BLaER1 treated with 17β-estradiol and CSF1 and Interleukin-3, amounts not matched to agents 10 nM and 100 nM (cell line): ENCODE data around the gene DYNAP.
A peak's percentile ranks its signal among the peaks of the same experiment; 100 is the strongest.

ENCODE experiments used
- H3K27ac ChIP-seq, 11 experiments: shearing (Covaris generic); formaldehyde crosslinking; 2 replicates each; pipeline ENCODE4 v1.8.1; 2022
- H3K27me3 ChIP-seq, 11 experiments: shearing (Covaris generic); formaldehyde crosslinking; 2 replicates each; pipeline ENCODE4 v1.8.1; 2022
- H3K36me3 ChIP-seq, 11 experiments: shearing (Covaris generic); formaldehyde crosslinking; 2 replicates each; pipeline ENCODE4 v1.8.1; 2022
- H3K4me1 ChIP-seq, 10 experiments: shearing (Covaris generic); formaldehyde crosslinking; 2 replicates each; pipeline ENCODE4 v1.8.1; 2022
- H3K4me2 ChIP-seq, 11 experiments: shearing (Covaris generic); formaldehyde crosslinking; 2 replicates each; pipeline ENCODE4 v1.8.1; 2022
- H3K4me3 ChIP-seq, 10 experiments: shearing (Covaris generic); formaldehyde crosslinking; 2 replicates each; pipeline ENCODE4 v1.8.1; 2022
- H3K9ac ChIP-seq, 11 experiments: shearing (Covaris generic); formaldehyde crosslinking; 2 replicates each; pipeline ENCODE4 v1.8.1; 2022
- H3K9me3 ChIP-seq, 11 experiments: shearing (Covaris generic); formaldehyde crosslinking; replicated peaks in 1 of 11; 2 replicates each; pipeline ENCODE4 v1.8.1; 2022
- H4K20me1 ChIP-seq, 11 experiments: shearing (Covaris generic); formaldehyde crosslinking; 2 replicates each; pipeline ENCODE4 v1.8.1; 2022
- Cebpa-rat ChIP-seq, 11 experiments: shearing (Covaris generic); IDR thresholded peaks; 2 replicates each; pipeline ENCODE4 v1.8.1; 2022

Gene DYNAP

DNA sequence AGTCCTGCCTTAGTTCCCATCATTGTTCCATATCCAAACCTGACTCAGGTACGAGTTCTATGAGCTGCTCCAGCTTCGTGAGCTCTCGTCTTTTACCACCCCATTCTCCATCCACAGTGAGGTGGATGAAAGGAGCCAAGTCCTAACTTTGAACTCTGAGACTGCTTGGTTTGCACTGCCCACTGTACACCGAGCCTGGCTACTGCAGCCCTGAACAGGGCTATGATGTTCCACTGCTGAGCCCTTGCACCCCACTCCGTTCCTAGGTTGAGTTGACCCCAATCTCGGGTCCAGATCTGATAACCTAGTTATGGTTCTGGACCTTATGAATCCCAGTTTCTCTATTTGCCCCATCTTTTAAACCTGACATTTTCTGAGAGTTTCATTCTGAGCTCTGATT is 5.3 kb upstream of the DYNAP start:
- H3K4me3 ChIP-seq, result no peak overlapping the region
- no peaks in the 10 kb centered on the region for H3K36me3 ChIP-seq
- no peak overlapping the region for H3K4me2 ChIP-seq
- no peak overlapping the region for H3K27ac ChIP-seq
- no peaks in the 10 kb centered on the region; a peak in 1 of 22 replicates for H3K27me3 ChIP-seq
- no peaks in the 10 kb centered on the region for H3K9me3 ChIP-seq
- no peaks in the 10 kb centered on the region for H3K4me1 ChIP-seq
- H3K9ac ChIP-seq, result no peak overlapping the region
- no peak for TF ChIP-seq Cebpa-rat (IDR thresholded peaks at IDR 0.05)
- no peaks in the 10 kb centered on the region; a peak in 1 of 22 replicates for H4K20me1 ChIP-seq

DNA sequence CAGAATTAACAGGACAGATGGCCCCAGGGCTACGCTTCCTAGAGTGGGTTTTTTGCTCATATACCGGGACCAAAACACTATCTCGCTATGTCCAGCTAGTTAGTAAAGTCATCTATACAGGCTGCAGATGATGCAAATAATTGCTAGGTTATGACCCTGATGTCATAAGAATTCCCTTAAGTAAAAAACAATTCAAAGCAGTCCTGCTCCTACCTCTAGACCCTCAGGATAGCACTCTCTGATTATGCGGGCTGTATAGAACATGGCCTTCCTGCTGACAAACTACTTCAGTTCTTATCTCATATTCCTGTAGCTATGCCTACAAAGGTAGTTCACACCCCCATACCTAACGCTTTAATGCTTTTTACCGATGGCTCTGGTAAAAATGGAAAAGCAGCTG is 13.2 kb downstream of the DYNAP start:
- H3K36me3 ChIP-seq, result no peaks in the 10 kb centered on the region
- H3K9me3 ChIP-seq, result no peaks in the 10 kb centered on the region
- H3K4me1 ChIP-seq, result peaks cover 10 to 23% (median 16%) of the 10 kb centered on the region in 10 experiments; a peak in 19 of 20 replicates
- H3K27me3 ChIP-seq, result no peaks in the 10 kb centered on the region
- no peak overlapping the region for H3K4me2 ChIP-seq
- no peak overlapping the region for H3K9ac ChIP-seq
- no peaks in the 10 kb centered on the region for H4K20me1 ChIP-seq
- no peak for TF ChIP-seq Cebpa-rat (IDR thresholded peaks at IDR 0.05)
- no peak overlapping the region for H3K27ac ChIP-seq
- H3K4me3 ChIP-seq, result no peak overlapping the region

DNA sequence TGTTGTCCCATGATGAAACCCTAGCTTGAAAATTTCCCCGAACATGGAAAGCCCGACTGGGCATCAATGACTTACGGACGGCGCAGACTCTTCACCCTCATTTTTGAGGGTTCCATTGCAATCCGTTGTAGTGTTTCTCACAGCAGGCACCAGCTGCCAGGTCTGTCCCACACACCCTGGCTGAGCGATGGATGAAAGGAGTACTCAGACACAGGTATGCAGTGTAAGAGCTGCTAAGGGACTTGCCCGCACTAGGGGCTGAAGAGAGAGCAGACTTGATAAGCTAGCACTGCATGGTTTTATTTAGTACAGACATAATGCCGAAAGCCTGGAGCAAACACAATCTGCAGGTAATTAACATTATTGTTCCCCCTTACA is 15.8 kb downstream of the DYNAP start:
- H3K4me3 ChIP-seq, result no peak overlapping the region

DNA sequence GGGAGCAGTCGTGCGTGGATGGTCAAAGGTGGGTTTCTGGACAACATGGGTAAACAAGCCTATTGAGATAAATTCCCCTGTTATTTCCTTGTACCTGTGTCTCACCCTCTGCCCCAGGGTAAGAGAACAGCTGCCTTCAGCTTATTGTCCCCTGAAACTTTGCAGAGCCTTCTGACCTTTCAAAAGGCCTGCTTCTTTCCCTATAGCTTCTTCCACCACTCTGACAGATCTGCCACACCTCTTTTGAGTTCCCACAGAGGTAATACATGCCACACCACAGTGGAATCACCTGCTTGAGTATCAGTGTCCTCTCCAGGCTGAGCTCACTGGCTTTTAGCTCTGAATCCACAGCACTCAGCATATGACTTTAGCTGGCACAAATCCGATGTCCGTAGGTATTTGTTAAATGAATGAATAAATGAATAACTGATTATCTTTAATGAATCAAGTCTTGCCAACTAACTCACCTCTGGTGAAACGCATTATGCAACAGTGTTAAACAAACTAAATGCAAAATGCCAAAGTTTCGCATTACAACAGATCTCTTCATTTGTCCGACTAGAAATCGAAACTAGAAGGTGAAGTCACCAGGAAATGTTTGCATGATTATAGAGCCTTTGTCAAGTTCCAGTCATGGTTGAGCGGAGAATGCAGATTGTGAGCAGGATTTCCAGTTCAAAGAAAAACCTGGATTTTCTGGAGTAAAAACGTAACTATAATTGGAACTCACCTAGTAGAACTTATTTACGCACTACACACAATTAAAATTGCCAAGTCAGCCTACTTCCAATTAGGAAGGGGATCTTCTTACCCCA is 16.4 kb downstream of the DYNAP start:
- H3K9ac ChIP-seq, result no peak overlapping the region
- no peak overlapping the region for H3K4me3 ChIP-seq
- no peaks in the 10 kb centered on the region for H3K27me3 ChIP-seq
- H3K9me3 ChIP-seq, result no peaks in the 10 kb centered on the region
- peak in 2 of 11 experiments; percentile 14 to 71; a peak in 2 of 22 replicates for TF ChIP-seq Cebpa-rat (IDR thresholded peaks at IDR 0.05)
- no peaks in the 10 kb centered on the region for H3K36me3 ChIP-seq
- H3K4me1 ChIP-seq, result peaks cover 10 to 33% (median 20%) of the 10 kb centered on the region in 10 experiments; a peak in 19 of 20 replicates
- H3K4me2 ChIP-seq, result peak overlapping the region; percentile 26 to 62 (median 42); a peak in 21 of 22 replicates
- peak overlapping the region in 8 of 11 experiments; percentile 13 to 53 (median 29); a peak in 11 of 22 replicates for H3K27ac ChIP-seq
- H4K20me1 ChIP-seq, result no peaks in the 10 kb centered on the region; a peak in 1 of 22 replicates

More for the DNA sequence above, 15.8 kb downstream of the DYNAP start:
- peak overlapping the region in 5 of 11 experiments; percentile 31 to 62 (median 56); a peak in 4 of 22 replicates for H3K4me2 ChIP-seq
- H3K9me3 ChIP-seq, result no peaks in the 10 kb centered on the region
- no peak overlapping the region for H3K9ac ChIP-seq
- no peaks in the 10 kb centered on the region; a peak in 1 of 22 replicates for H4K20me1 ChIP-seq
- H3K27ac ChIP-seq, result peak overlapping the region in 3 of 11 experiments; percentile 13 to 35 (median 32); a peak in 4 of 22 replicates
- no peaks in the 10 kb centered on the region for H3K36me3 ChIP-seq
- TF ChIP-seq Cebpa-rat (IDR thresholded peaks at IDR 0.05), result no peak
- no peaks in the 10 kb centered on the region for H3K27me3 ChIP-seq
- H3K4me1 ChIP-seq, result peaks cover 10 to 33% (median 20%) of the 10 kb centered on the region in 10 experiments; a peak in 19 of 20 replicates

DNA sequence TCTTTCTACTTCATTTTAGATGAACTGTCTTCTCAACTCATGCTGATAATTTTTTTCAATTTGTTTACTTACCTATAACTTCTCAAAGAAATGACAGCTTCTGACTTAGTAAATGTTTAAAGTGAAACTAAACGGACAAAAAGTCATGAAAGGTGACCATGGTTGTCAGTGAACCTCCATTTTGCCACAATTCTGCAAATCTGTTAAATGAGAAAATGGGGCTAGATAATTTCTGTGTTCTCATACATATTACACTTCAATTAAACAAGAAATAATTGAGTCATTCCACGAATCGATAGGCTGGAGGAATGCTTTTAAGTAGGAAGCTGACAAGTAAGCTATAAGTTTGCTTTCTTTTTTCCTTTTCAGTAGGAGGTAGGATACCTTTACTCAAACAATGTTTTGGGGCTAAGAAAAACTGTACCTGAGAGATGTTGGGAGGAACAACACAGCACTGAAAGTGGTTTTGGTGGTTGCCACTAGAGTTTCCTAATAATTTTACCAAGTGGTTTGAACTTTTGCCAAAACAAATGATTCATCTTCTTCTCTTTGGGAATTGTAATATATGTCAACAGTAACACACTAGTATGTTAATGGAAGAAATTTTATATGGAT is 17.1 kb downstream of the DYNAP start:
- Histone ChIP-seq H3K9ac (no peak overlapping the region), H3K27ac (peak overlapping the region in 8 of 11 experiments; percentile 1 to 53 (median 22); a peak in 10 of 22 replicates)

DNA sequence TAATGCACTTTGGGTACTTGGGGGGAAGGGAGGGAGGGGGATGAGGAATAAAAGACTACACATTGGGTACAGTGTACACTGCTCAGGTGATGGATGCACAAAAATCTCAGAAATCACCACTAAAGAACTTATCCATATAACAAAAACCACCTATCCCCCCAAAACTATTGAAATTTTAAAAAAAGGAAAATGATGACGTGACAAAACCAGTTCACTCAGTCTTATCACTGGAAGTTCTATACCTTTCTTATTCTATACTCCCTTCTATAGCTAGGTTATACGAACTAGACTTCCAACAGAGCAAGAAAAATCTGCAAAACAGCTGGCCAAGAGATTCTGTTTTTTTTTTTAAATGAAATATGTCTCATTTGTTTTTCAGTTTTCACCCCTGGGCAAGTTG is 20.8 kb downstream of the DYNAP start:
- no peaks in the 10 kb centered on the region for H3K27me3 ChIP-seq
- no peaks in the 10 kb centered on the region for H3K36me3 ChIP-seq
- no peaks in the 10 kb centered on the region; a peak in 1 of 22 replicates for H4K20me1 ChIP-seq
- TF ChIP-seq Cebpa-rat (IDR thresholded peaks at IDR 0.05), result no peak
- no peak overlapping the region for H3K4me3 ChIP-seq
- H3K9ac ChIP-seq, result no peak overlapping the region
- peaks cover 18 to 40% (median 27%) of the 10 kb centered on the region in 10 experiments for H3K4me1 ChIP-seq
- H3K27ac ChIP-seq, result no peak overlapping the region
- H3K4me2 ChIP-seq, result no peak overlapping the region
- no peaks in the 10 kb centered on the region; a peak in 1 of 22 replicates for H3K9me3 ChIP-seq

More for the DNA sequence above, 17.1 kb downstream of the DYNAP start:
- peaks cover 10 to 33% (median 20%) of the 10 kb centered on the region in 10 experiments; a peak in 19 of 20 replicates for H3K4me1 ChIP-seq
- H3K4me3 ChIP-seq, result no peak overlapping the region
- no peaks in the 10 kb centered on the region for H3K36me3 ChIP-seq
- H3K4me2 ChIP-seq, result peak overlapping the region; percentile 26 to 62 (median 42); a peak in 21 of 22 replicates
- no peaks in the 10 kb centered on the region; a peak in 1 of 22 replicates for H4K20me1 ChIP-seq
- no peak for TF ChIP-seq Cebpa-rat (IDR thresholded peaks at IDR 0.05)
- no peaks in the 10 kb centered on the region for H3K9me3 ChIP-seq
- no peaks in the 10 kb centered on the region for H3K27me3 ChIP-seq

DNA sequence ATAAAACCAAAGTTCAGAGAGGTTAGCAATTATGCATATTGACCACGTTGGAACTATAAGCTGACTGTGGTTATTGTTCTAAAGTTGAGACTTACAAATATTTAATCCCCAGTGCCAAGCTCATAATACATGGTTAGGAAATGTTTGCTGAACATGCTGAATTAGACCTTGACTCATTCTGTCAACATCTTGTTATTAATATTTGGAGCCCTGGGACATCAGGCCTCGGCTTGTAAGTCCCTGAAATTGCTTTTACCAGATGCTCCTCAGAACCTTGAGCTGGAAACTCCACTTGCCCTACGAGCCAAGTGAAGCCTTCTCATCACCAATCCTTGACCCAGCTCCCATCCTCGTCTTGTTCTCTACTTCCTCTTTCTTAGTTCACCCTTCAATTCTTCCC is 21.2 kb downstream of the DYNAP start:
- no peaks in the 10 kb centered on the region; a peak in 1 of 22 replicates for H3K9me3 ChIP-seq
- H3K4me2 ChIP-seq, result no peak overlapping the region
- H4K20me1 ChIP-seq, result no peaks in the 10 kb centered on the region; a peak in 1 of 22 replicates
- H3K4me3 ChIP-seq, result no peak overlapping the region
- H3K4me1 ChIP-seq, result peaks cover 20 to 42% (median 27%) of the 10 kb centered on the region in 10 experiments
- H3K9ac ChIP-seq, result no peak overlapping the region
- no peak for TF ChIP-seq Cebpa-rat (IDR thresholded peaks at IDR 0.05)
- H3K27ac ChIP-seq, result no peak overlapping the region
- no peaks in the 10 kb centered on the region for H3K36me3 ChIP-seq
- no peaks in the 10 kb centered on the region for H3K27me3 ChIP-seq

DNA sequence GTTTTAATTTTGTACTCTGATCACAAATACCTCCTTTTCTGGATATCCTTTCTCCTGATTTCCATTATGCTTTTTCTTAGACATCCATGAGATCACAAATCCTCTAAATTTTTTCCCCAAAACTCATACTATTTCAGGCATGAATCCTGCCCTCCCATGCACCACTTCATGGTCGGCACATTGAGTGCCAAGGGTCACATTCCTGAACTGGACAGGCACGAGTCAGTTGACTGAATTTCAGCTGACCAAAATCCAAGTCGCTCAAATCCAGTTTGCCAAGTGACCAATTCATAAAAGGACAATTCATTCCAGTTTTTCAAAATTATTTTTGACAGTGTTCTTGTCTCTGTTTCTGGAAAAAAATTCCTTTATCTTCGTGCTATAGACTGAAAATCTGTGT is 22.1 kb downstream of the DYNAP start:
- no peaks in the 10 kb centered on the region for H3K27me3 ChIP-seq
- peaks cover 10 to 32% (median 18%) of the 10 kb centered on the region in 10 experiments for H3K4me1 ChIP-seq
- no peaks in the 10 kb centered on the region for H3K36me3 ChIP-seq
- no peak overlapping the region for H3K4me3 ChIP-seq
- H3K9me3 ChIP-seq, result no peaks in the 10 kb centered on the region; a peak in 1 of 22 replicates
- no peak overlapping the region for H3K27ac ChIP-seq
- no peak for TF ChIP-seq Cebpa-rat (IDR thresholded peaks at IDR 0.05)
- no peaks in the 10 kb centered on the region; a peak in 1 of 22 replicates for H4K20me1 ChIP-seq
- no peak overlapping the region for H3K4me2 ChIP-seq
- H3K9ac ChIP-seq, result no peak overlapping the region

DNA sequence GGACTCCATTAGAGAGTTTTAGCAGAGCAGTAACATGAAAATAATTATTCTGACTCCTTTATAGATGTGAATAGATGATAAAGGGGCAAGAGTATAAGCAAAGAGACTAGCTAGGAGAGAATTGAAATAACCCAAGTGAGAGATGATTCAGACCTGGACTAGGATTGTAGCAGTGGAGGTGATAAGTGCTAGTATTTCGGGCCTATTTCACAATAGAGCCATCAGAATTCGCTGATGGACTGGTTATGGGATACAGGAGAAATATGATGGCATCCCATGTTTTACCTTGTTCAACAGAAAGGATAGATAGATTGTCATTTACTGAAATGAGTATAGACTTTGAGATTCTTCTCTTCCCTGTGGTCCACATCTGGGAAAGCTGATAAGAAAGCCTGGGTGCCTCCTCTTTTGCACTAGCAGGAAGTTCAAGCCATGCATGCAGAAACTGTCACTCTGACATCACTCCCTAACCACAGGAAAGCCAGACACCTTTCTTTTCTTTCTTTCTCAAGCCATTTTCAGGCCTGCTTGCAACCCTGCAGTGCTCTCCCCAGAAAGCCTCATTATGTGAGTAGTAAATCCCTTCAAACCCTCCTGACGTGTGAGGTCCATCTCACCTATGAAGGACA is 25.3 kb downstream of the DYNAP start:
- H4K20me1 ChIP-seq, result no peaks in the 10 kb centered on the region
- H3K27me3 ChIP-seq, result no peaks in the 10 kb centered on the region
- no peak for TF ChIP-seq Cebpa-rat (IDR thresholded peaks at IDR 0.05)
- no peak overlapping the region for H3K9ac ChIP-seq
- H3K4me3 ChIP-seq, result no peak overlapping the region
- peaks cover 5 to 12% (median 10%) of the 10 kb centered on the region in 10 experiments; a peak in 18 of 20 replicates for H3K4me1 ChIP-seq
- peak overlapping the region in 10 of 11 experiments; percentile 17 to 56 (median 42); a peak in 20 of 22 replicates for H3K4me2 ChIP-seq
- no peaks in the 10 kb centered on the region; a peak in 1 of 22 replicates for H3K9me3 ChIP-seq
- H3K36me3 ChIP-seq, result no peaks in the 10 kb centered on the region
- no peak overlapping the region for H3K27ac ChIP-seq
